ENCODE results near the gene CLCN5.

The CLCN5 gene

GRCh38 chrX:49959602-49960001 is 37.2 kb downstream of the CLCN5 start:
- no peak for TF ChIP-seq CTCF (IDR thresholded peaks at IDR 0.05; ENCODE audit: insufficient read depth, missing control alignments)
- DNase-seq (ENCODE audit: insufficient read length, low spot score): no peak
- FAIRE-seq: no peak

GRCh38 chrX:49960061-49960460 is 37.7 kb downstream of the CLCN5 start:
- no peak for TF ChIP-seq CTCF (IDR thresholded peaks at IDR 0.05; ENCODE audit: insufficient read depth, missing control alignments)
- FAIRE-seq (no peak), DNase-seq (ENCODE audit: insufficient read length, low spot score) (no peak)

- DNase-seq (ENCODE audit: insufficient read length, low spot score) (no peak), FAIRE-seq (peak; percentile 77)
- no peak for TF ChIP-seq CTCF (IDR thresholded peaks at IDR 0.05; ENCODE audit: insufficient read depth, missing control alignments)
Observed at GRCh38 chrX:49970674-49971073, 48.3 kb downstream of the CLCN5 start.

GRCh38 chrX:49972328-49972860 is 50.0 kb downstream of the CLCN5 start:
- no peak for TF ChIP-seq CTCF (IDR thresholded peaks at IDR 0.05; ENCODE audit: insufficient read depth, missing control alignments)
- FAIRE-seq (no peak), DNase-seq (ENCODE audit: insufficient read length, low spot score) (no peak)

GRCh38 chrX:49976682-49977197 is 54.3 kb downstream of the CLCN5 start:
- no peak for DNase-seq (ENCODE audit: insufficient read length, low spot score)
- FAIRE-seq: no peak
- TF ChIP-seq CTCF (IDR thresholded peaks at IDR 0.05; ENCODE audit: insufficient read depth, missing control alignments): no peak

GRCh38 chrX:49977319-49978090 is 55.1 kb downstream of the CLCN5 start:
- FAIRE-seq: peak; percentile 35
- TF ChIP-seq CTCF (IDR thresholded peaks at IDR 0.05; ENCODE audit: insufficient read depth, missing control alignments): no peak
- DNase-seq (ENCODE audit: insufficient read length, low spot score): no peak

- FAIRE-seq: no peak
- TF ChIP-seq CTCF (IDR thresholded peaks at IDR 0.05; ENCODE audit: insufficient read depth, missing control alignments): no peak
- no peak for DNase-seq (ENCODE audit: insufficient read length, low spot score)
Observed at GRCh38 chrX:49978176-49978575, 55.8 kb downstream of the CLCN5 start.

All from D721Med (cell line).